Measurements from ENCODE around the gene NYNRIN.

DNA sequence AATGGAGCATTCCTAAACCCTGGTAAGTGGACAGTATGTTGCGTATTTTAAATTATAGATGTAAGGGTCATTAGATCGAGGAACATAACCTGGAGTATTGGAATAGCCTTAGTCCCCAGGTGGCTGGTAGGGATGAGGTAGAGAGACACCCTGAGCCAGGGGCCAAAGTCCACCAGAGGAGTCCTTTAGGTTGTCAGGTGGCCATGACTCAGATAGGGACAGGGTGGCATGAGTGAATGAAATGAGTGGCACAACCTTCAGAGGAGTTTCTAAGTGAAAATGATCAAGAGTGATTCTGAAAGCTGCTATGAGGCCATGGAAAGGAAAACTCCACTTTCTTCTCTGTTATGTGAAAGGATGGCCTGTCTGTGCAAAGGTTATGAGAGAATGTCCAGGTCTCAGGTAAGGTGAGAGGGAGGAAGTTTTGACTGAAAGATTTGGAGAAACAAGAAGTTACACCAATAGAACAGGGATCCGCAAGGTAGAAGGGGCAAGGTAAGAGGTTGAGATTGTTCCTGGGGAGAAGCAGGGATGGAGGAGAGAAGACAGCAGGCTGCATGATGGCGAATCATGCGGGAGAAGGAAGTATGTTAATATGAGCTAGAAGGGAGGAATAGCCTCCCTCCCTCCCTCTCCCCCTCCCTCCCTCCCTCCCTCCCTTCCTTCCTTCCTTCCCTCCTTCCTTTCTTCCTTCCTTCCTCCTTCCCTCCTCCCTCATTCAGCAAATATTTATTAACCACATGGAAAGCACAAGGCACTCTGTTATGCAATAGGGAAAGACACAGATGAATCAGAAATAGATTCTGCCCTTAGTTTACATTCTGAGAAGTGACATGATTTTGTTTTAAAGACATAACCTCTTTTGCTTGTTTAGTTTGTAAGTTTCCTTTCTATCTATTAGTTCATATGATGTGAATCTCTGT, 45.0 kb upstream of the NYNRIN start:
- no peak for TF ChIP-seq POLR2A (IDR thresholded peaks at IDR 0.05)
- no peak for TF ChIP-seq CTCF (IDR thresholded peaks at IDR 0.05)
- no peak for TF ChIP-seq EP300 (IDR thresholded peaks at IDR 0.05)
